Dedifferentiated amniotic fluid mesenchymal stem cell (primary cell): Measurements from ENCODE around the gene ZCCHC8.

Source experiments
- DNase-seq: peaks from one replicate; pipeline ENCODE4 v3.0.0-alpha.2; 2016; ENCODE audit errors: extremely low spot score

Gene ZCCHC8

GRCh38 chr12:122427403-122427802 is 73.3 kb downstream of the ZCCHC8 start:
- no peak for DNase-seq

GRCh38 chr12:122423258-122424165 is 77.2 kb downstream of the ZCCHC8 start:
- no peak for DNase-seq

- DNase-seq: no peak
These were observed 77.9 kb downstream of the ZCCHC8 start for GRCh38 chr12:122422730-122423257.

GRCh38 chr12:122421821-122422729 is 78.7 kb downstream of the ZCCHC8 start, which contains the start of gene CLIP1:
Gene CLIP1 (minus strand): TSS chr12:122422669. CDS start chr12:122380452, 42,217 bp downstream.
- DNase-seq: no peak
